K562 (cell line): ENCODE data around the gene TACC3. TPM values are rescaled to one million over a fixed set of nuclear protein-coding genes. Genes with fewer than 3 reads are reported as not detected.

ENCODE experiments used
- ARID1B ChIP-seq: fragments of 450-650 bp; IDR thresholded peaks from 2 replicates; pipeline ENCODE4 v1.6.1; 2016; ENCODE audit warnings: antibody characterized with exemption, mild to moderate bottlenecking, inconsistent platforms
- GATA2 ChIP-seq: sonication (generic); formaldehyde crosslinking; IDR thresholded peaks from 2 replicates; pipeline ENCODE4 v1.4.0; 2020; ENCODE audit warnings: mild to moderate bottlenecking, missing genetic modification reagents
- HDGF ChIP-seq: fragments of 450-650 bp; IDR thresholded peaks from 2 replicates; pipeline ENCODE4 v1.6.1; 2016
- KLF13 ChIP-seq: fragments of 450-650 bp; IDR thresholded peaks from 2 replicates; pipeline ENCODE4 v1.6.1; 2016; ENCODE audit warnings: missing genetic modification characterization, low read depth, mild to moderate bottlenecking, missing compliant biosample characterization, moderate library complexity, borderline replicate concordance
- MAZ ChIP-seq, 2 experiments: fragments of 450-650 bp in 1 of 2; sonication (generic) in 1 of 2; formaldehyde crosslinking; IDR thresholded peaks in 1 of 2; conservative IDR thresholded peaks in 1 of 2; 2 replicates each; pipeline versions ENCODE4 v1.4.0 to v1.5.0; 2020; ENCODE audit warnings: mild to moderate bottlenecking in 1 of 2, missing genetic modification reagents in 1 of 2
- NFIC ChIP-seq: fragments of 450-650 bp; IDR thresholded peaks from 2 replicates; pipeline ENCODE4 v1.6.1; 2017; ENCODE audit warnings: mild to moderate bottlenecking, inconsistent platforms
- NRF1 ChIP-seq, 2 experiments: fragments of 450-650 bp; IDR thresholded peaks in 1 of 2; conservative IDR thresholded peaks in 1 of 2; 2 replicates each; pipeline ENCODE4 v1.6.1; 2014; ENCODE audit warnings: mild to moderate bottlenecking in 2 of 2
- ZNF696 ChIP-seq: fragments of 250-450 bp; sonication (Bioruptor Pico); conservative IDR thresholded peaks from 2 replicates; pipeline ENCODE4 v1.4.0; 2020; ENCODE audit warnings: mild to moderate bottlenecking, moderate library complexity
- ZNF76 ChIP-seq: fragments of 250-450 bp; sonication (Bioruptor Pico); IDR thresholded peaks from 2 replicates; pipeline ENCODE4 v1.4.0; 2020; ENCODE audit warnings: mild to moderate bottlenecking, moderate library complexity, borderline replicate concordance
- polyA plus RNA-seq, 8 experiments: library from polyadenylated mRNA; depleted of rRNA in 4 of 8; stranded (reverse) in 5 of 8; unstranded in 3 of 8; fragments of >200 nt; fragmentation: Nextera tagmentation in 2 of 8; fragmentation: Illumina TruSeq in 1 of 8; extraction: Ambion mirVana in 2 of 8; extraction: Trizol in 1 of 8; gene quantifications; 2 replicates each; pipeline versions ENCODE4 v1.2.1 to v1.2.3, GENCODE V29; 2011 to 2014; ENCODE audit warnings: inconsistent platforms in 1 of 8, missing spikeins in 1 of 8
- total RNA-seq, 7 experiments: library from RNA; depleted of rRNA in 6 of 7; stranded (reverse); fragments of >200 nt in 6 of 7; fragmentation: Illumina TruSeq in 2 of 7; extraction: Trizol in 2 of 7; gene quantifications; 2 replicates each; pipeline versions ENCODE4 v1.2.1 to v1.2.3, GENCODE V29; 2011 to 2021; ENCODE audit warnings: low replicate concordance in 1 of 7
- TF ChIP-seq, protein P1 (sequence below): sonication (generic); formaldehyde crosslinking; IDR thresholded peaks from 2 replicates; pipeline ENCODE4 v1.8.0; 2022; ENCODE audit warnings: mild to moderate bottlenecking, missing genetic modification reagents
- TF ChIP-seq, protein P2 (sequence below): sonication (generic); formaldehyde crosslinking; IDR thresholded peaks from 2 replicates; pipeline ENCODE4 v1.8.1; 2022; ENCODE audit warnings: missing genetic modification reagents
- TF ChIP-seq, protein P3 (sequence below): fragments of 450-650 bp; formaldehyde crosslinking; IDR thresholded peaks from 2 replicates; pipeline ENCODE4 v1.4.0; 2020; ENCODE audit warnings: mild to moderate bottlenecking
- TF ChIP-seq, protein P4 (sequence below): fragments of 200-800 bp; sonication (Bioruptor generic); IDR thresholded peaks from 2 replicates; pipeline ENCODE4 v1.6.1; 2017; ENCODE audit warnings: missing genetic modification characterization, missing compliant biosample characterization

The TACC3 gene
- total and polyA plus RNA-seq, 9 of the 15 experiments (the other 6 are each of a cell fraction or from before 2014, with no cell fraction given) = 1.9 to 122 (median 55.6) TPM

DNA sequence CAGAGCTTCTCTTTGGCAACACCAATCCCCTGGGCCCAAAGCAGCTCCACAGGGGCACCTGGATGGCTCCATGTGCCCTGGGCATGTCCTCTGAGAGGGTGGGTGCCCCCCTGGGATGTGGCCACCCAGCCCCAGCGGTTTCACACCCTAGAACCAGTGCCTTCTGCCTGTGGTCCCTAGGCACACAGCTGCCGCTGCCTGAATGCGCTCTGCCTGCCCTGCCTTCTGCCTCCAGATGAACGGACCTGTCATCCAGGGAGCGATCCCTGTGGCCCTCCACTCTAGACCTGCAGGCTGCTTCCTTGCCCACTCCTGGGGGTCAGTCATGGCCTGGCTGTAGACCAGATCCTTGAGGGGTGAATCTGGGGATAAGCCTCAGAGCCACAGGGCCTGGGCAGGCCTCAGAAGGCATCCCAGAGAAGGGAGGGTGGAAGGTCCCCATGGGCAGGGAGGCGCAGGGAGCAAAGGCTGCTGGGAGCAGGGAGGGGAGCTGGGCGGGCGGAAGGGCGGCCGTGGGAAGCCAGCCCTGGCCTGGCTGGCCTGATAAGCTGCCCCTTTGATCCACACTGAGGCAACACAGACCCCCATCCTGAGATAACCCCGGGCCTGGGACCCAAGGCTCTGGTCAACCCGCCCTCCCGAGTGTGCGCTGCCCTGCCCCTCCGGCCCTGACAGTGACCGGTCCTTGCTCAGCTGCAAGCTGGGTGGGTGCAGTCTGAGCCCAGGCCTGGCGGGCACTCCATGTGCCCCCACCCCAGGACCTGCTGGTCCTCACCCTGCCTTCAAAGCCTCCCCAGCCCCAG lies 63.7 kb downstream of the TACC3 start (continued):
- TF ChIP-seq, protein P1, sequence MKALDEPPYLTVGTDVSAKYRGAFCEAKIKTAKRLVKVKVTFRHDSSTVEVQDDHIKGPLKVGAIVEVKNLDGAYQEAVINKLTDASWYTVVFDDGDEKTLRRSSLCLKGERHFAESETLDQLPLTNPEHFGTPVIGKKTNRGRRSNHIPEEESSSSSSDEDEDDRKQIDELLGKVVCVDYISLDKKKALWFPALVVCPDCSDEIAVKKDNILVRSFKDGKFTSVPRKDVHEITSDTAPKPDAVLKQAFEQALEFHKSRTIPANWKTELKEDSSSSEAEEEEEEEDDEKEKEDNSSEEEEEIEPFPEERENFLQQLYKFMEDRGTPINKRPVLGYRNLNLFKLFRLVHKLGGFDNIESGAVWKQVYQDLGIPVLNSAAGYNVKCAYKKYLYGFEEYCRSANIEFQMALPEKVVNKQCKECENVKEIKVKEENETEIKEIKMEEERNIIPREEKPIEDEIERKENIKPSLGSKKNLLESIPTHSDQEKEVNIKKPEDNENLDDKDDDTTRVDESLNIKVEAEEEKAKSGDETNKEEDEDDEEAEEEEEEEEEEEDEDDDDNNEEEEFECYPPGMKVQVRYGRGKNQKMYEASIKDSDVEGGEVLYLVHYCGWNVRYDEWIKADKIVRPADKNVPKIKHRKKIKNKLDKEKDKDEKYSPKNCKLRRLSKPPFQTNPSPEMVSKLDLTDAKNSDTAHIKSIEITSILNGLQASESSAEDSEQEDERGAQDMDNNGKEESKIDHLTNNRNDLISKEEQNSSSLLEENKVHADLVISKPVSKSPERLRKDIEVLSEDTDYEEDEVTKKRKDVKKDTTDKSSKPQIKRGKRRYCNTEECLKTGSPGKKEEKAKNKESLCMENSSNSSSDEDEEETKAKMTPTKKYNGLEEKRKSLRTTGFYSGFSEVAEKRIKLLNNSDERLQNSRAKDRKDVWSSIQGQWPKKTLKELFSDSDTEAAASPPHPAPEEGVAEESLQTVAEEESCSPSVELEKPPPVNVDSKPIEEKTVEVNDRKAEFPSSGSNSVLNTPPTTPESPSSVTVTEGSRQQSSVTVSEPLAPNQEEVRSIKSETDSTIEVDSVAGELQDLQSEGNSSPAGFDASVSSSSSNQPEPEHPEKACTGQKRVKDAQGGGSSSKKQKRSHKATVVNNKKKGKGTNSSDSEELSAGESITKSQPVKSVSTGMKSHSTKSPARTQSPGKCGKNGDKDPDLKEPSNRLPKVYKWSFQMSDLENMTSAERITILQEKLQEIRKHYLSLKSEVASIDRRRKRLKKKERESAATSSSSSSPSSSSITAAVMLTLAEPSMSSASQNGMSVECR (CRISPR knock-in tag) = 0 out of 2 replicates have a peak, but pooled peaks have one; percentile 13
- TF ChIP-seq HDGF = 0 out of 2 replicates have a peak, but pooled peaks have one; percentile 66
- peak; percentile 51; the same call in 1 of the 2 replicates for TF ChIP-seq KLF13 (tag)
- TF ChIP-seq, protein P2, sequence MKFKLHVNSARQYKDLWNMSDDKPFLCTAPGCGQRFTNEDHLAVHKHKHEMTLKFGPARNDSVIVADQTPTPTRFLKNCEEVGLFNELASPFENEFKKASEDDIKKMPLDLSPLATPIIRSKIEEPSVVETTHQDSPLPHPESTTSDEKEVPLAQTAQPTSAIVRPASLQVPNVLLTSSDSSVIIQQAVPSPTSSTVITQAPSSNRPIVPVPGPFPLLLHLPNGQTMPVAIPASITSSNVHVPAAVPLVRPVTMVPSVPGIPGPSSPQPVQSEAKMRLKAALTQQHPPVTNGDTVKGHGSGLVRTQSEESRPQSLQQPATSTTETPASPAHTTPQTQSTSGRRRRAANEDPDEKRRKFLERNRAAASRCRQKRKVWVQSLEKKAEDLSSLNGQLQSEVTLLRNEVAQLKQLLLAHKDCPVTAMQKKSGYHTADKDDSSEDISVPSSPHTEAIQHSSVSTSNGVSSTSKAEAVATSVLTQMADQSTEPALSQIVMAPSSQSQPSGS (CRISPR knock-in tag) = no peak
- TF ChIP-seq NFIC = peak; percentile 84
- TF ChIP-seq GATA2 (CRISPR knock-in tag) = peak; percentile 93
- TF ChIP-seq, protein P3, sequence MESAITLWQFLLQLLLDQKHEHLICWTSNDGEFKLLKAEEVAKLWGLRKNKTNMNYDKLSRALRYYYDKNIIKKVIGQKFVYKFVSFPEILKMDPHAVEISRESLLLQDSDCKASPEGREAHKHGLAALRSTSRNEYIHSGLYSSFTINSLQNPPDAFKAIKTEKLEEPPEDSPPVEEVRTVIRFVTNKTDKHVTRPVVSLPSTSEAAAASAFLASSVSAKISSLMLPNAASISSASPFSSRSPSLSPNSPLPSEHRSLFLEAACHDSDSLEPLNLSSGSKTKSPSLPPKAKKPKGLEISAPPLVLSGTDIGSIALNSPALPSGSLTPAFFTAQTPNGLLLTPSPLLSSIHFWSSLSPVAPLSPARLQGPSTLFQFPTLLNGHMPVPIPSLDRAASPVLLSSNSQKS (CRISPR knock-in tag) = no peak
- peak; percentile 97 for TF ChIP-seq ARID1B
- TF ChIP-seq ZNF76 = 0 out of 2 replicates have a peak, but pooled peaks have one; percentile 59
- TF ChIP-seq NRF1 (conservative IDR thresholded peaks at IDR 0.05 in 1 of 2, IDR thresholded peaks at IDR 0.05 in 1 of 2) = peak; percentile 61 to 70
- TF ChIP-seq MAZ (CRISPR knock-in tag; conservative IDR thresholded peaks at IDR 0.05 in 1 of 2, IDR thresholded peaks at IDR 0.05 in 1 of 2) = peak; percentile 56 to 85
- TF ChIP-seq, protein P4, sequence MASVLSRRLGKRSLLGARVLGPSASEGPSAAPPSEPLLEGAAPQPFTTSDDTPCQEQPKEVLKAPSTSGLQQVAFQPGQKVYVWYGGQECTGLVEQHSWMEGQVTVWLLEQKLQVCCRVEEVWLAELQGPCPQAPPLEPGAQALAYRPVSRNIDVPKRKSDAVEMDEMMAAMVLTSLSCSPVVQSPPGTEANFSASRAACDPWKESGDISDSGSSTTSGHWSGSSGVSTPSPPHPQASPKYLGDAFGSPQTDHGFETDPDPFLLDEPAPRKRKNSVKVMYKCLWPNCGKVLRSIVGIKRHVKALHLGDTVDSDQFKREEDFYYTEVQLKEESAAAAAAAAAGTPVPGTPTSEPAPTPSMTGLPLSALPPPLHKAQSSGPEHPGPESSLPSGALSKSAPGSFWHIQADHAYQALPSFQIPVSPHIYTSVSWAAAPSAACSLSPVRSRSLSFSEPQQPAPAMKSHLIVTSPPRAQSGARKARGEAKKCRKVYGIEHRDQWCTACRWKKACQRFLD (CRISPR knock-in tag) = peak; percentile 85
- no peak for TF ChIP-seq ZNF696
